B cell (primary cell): ENCODE measurements around the gene ZC3H18.

Source experiments
- CTCF ChIP-seq: fragments of 200-600 bp; IDR thresholded peaks from one replicate; pipeline ENCODE4 v1.8.0; 2022; ENCODE audit warnings: antibody characterized with exemption, mild to moderate bottlenecking
- EZH2 ChIP-seq: IDR thresholded peaks from 2 replicates; pipeline ENCODE4 v1.6.1; 2012; ENCODE audit warnings: borderline replicate concordance, low read depth, mild to moderate bottlenecking, moderate library complexity, low read length; ENCODE audit not compliant: insufficient read depth, poor library complexity, severe bottlenecking

DNA sequence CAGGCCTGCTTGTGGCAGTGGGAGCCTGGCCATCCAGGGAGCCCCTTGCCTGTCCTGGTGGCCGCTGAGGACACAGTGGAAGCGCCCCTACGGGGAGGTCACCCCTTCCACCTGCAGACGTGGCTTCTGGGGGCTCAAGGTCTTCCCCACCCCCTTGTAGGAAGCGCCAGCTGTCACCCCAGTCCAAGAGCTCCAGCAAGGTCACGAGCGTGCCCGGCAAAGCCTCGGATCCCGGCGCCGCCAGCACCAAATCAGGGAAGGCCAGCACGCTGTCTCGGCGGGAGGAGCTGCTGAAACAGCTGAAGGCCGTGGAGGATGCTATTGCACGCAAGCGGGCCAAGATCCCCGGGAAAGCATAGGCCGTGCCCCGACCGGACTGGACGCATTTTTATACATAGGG is 60.7 kb downstream of the ZC3H18 start:
- TF ChIP-seq CTCF: no peak
- no peak for TF ChIP-seq EZH2
